Neural progenitor cell (in vitro differentiated cells): ENCODE data around the gene TTLL10. TPM values are rescaled to one million over a fixed set of nuclear protein-coding genes. Genes with fewer than 3 reads are reported as not detected.

Source experiments
- DNase-seq: peaks from one replicate; pipeline ENCODE4 v3.0.0-alpha.2; 2016; ENCODE audit warnings: low spot score
- H2AFZ ChIP-seq: fragments of 200-600 bp; sonication (generic); replicated peaks from 2 replicates; pipeline ENCODE4 v1.6.1; 2016; ENCODE audit warnings: antibody characterized with exemption
- H3F3A ChIP-seq: fragments of 200-600 bp; sonication (generic); 2 replicates; pipeline ENCODE4 v1.6.1; 2016; ENCODE audit warnings: antibody characterized with exemption, low read depth
- H3K27ac ChIP-seq: fragments of 200-600 bp; sonication (generic); 2 replicates; pipeline ENCODE4 v1.5.1; 2016; ENCODE audit warnings: mild to moderate bottlenecking
- H3K27me3 ChIP-seq: fragments of 200-600 bp; sonication (generic); 2 replicates; pipeline ENCODE4 v1.6.1; 2016; ENCODE audit warnings: mild to moderate bottlenecking, moderate library complexity
- H3K36me3 ChIP-seq: fragments of 200-600 bp; sonication (generic); 2 replicates; pipeline ENCODE4 v1.5.1; 2016
- H3K4me1 ChIP-seq: fragments of 200-600 bp; sonication (generic); 2 replicates; pipeline ENCODE4 v1.6.1; 2016; ENCODE audit warnings: mixed run types
- H3K4me2 ChIP-seq: fragments of 200-600 bp; sonication (generic); 2 replicates; pipeline ENCODE4 v1.6.1; 2016
- H3K4me3 ChIP-seq: fragments of 200-600 bp; sonication (generic); 2 replicates; pipeline ENCODE4 v1.5.1; 2016
- H3K79me2 ChIP-seq: fragments of 200-600 bp; sonication (generic); 2 replicates; pipeline ENCODE4 v1.6.1; 2016; ENCODE audit warnings: low read depth
- H3K9ac ChIP-seq: fragments of 200-600 bp; sonication (generic); 2 replicates; pipeline ENCODE4 v1.6.1; 2016
- H3K9me3 ChIP-seq: fragments of 200-600 bp; sonication (generic); 2 replicates; pipeline ENCODE4 v1.5.1; 2016; ENCODE audit warnings: low read depth
- H4K20me1 ChIP-seq: fragments of 200-600 bp; sonication (generic); 2 replicates; pipeline ENCODE4 v1.6.1; 2016; ENCODE audit warnings: low read depth
- H3K27ac Mint-ChIP-seq: 3 replicates; pipeline ENCODE4 v1.8.0; 2021; ENCODE audit warnings: mixed read lengths
- H3K27me3 Mint-ChIP-seq: 2 replicates; pipeline ENCODE4 v1.8.0; 2022; ENCODE audit warnings: low read depth, mild to moderate bottlenecking, inconsistent platforms, moderate library complexity, mixed read lengths; ENCODE audit not compliant: insufficient read depth
- H3K36me3 Mint-ChIP-seq: 3 replicates; pipeline ENCODE4 v1.8.0; 2021; ENCODE audit warnings: mixed read lengths
- H3K4me1 Mint-ChIP-seq: 3 replicates; pipeline ENCODE4 v1.8.0; 2021; ENCODE audit warnings: mixed read lengths
- H3K4me3 Mint-ChIP-seq: 3 replicates; pipeline ENCODE4 v1.8.0; 2021; ENCODE audit warnings: mild to moderate bottlenecking, moderate library complexity, mixed read lengths
- H3K9me3 Mint-ChIP-seq: 3 replicates; pipeline ENCODE4 v1.8.0; 2020; ENCODE audit warnings: mixed read lengths
- CTCF ChIP-seq: fragments of 200-600 bp; sonication (generic); IDR thresholded peaks from 2 replicates; pipeline ENCODE4 v1.5.1; 2017; ENCODE audit warnings: antibody characterized with exemption, mild to moderate bottlenecking
- EZH2 ChIP-seq: fragments of 200-600 bp; sonication (generic); IDR thresholded peaks from 2 replicates; pipeline ENCODE4 v1.6.1; 2017; ENCODE audit warnings: antibody characterized with exemption, mild to moderate bottlenecking, moderate library complexity
- EZH2phosphoT487 ChIP-seq: fragments of 200-600 bp; sonication (generic); IDR thresholded peaks from 2 replicates; pipeline ENCODE4 v1.6.1; 2017; ENCODE audit warnings: antibody characterized with exemption
- total RNA-seq: library from RNA; depleted of rRNA; stranded (reverse); fragments of >200 nt; gene quantifications from 2 replicates; pipeline ENCODE4 v1.2.3, GENCODE V29; 2015; ENCODE audit warnings: low replicate concordance

The TTLL10 gene
- total RNA-seq, 1 donor from 2014 or later = not detected

- Histone ChIP-seq H3K4me3 (no peak overlapping the region), H3K79me2 (no peaks in the 10 kb centered on the region), H3K9ac (no peak overlapping the region), H3F3A (peaks cover 5% of the 10 kb centered on the region), H3K9me3 (no peaks in the 10 kb centered on the region), H4K20me1 (peaks cover 19% of the 10 kb centered on the region), H2AFZ (no peak overlapping the region), H3K36me3 (no peaks in the 10 kb centered on the region), H3K4me2 (no peak overlapping the region), H3K4me1 (peaks cover 5% of the 10 kb centered on the region), H3K27ac (no peak overlapping the region), H3K27me3 (peaks cover 30% of the 10 kb centered on the region)
- TF ChIP-seq EZH2 (no peak), CTCF (no peak), EZH2phosphoT487 (no peak)
- no peaks in the 10 kb centered on the region for H3K36me3 Mint-ChIP-seq
- peaks cover 4% of the 10 kb centered on the region for H3K27me3 Mint-ChIP-seq
- no peaks in the 10 kb centered on the region for H3K9me3 Mint-ChIP-seq
- DNase-seq = peak; percentile 31
- H3K4me1 Mint-ChIP-seq = no peaks in the 10 kb centered on the region
- no peak overlapping the region for H3K27ac Mint-ChIP-seq
- H3K4me3 Mint-ChIP-seq = no peak overlapping the region
These were observed 71.6 kb downstream of the TTLL10 start for GRCh38 chr1:1245178-1245816.

DNA sequence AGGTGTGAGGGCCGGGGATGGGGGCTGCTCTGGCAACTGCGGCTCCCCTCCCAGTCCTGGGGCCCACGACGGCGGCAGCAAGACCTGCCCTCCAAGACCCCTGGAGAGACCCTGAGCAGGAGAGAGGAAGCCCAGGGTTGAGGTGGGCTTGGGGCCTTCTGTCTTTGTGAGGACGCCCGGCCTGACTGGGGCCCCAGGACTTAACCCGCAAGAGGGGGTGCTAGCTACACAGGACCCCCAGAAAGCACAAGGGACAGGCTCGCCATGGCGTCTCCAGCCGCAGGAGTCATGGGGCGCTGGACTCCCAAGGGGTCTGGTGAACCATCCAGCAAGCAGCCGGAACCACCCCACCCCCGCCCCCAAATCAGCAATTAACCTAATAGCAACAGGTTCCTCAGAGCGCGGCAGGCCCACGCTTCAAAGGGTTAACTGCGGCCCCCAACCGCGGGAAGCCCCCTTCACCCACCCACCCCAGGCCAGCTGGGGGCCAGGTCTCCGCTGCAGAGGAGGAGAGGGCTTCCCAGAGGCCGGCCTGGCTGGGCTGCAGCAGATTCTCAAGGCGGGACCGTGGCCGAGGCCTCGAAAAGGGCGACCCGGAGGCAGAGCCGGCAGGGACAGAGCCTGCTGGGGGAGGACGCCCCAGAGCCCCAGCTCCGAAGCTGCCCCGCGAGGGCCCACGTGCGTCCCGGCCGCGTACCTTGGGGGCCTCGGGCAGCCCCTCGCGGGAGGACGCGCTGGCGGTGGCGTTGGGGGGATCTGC, 72.3 kb downstream of the TTLL10 start:
- Histone ChIP-seq H3K4me2 (peak overlapping the region; percentile 68), H3K9ac (no peak overlapping the region), H2AFZ (no peak overlapping the region), H3K27me3 (peaks cover 30% of the 10 kb centered on the region), H3K79me2 (no peaks in the 10 kb centered on the region), H3K36me3 (no peaks in the 10 kb centered on the region), H3F3A (peaks cover 12% of the 10 kb centered on the region), H3K4me3 (peak overlapping the region; percentile 18), H3K4me1 (peaks cover 5% of the 10 kb centered on the region), H3K27ac (no peak overlapping the region), H4K20me1 (peaks cover 19% of the 10 kb centered on the region), H3K9me3 (no peaks in the 10 kb centered on the region)
- Mint-ChIP-seq H3K27me3 (peaks cover 4% of the 10 kb centered on the region), H3K4me3 (no peak overlapping the region), H3K9me3 (no peaks in the 10 kb centered on the region), H3K36me3 (no peaks in the 10 kb centered on the region), H3K27ac (no peak overlapping the region), H3K4me1 (no peaks in the 10 kb centered on the region)
- DNase-seq = no peak
- no peak for TF ChIP-seq CTCF
- no peak for TF ChIP-seq EZH2phosphoT487
- no peak for TF ChIP-seq EZH2

DNA sequence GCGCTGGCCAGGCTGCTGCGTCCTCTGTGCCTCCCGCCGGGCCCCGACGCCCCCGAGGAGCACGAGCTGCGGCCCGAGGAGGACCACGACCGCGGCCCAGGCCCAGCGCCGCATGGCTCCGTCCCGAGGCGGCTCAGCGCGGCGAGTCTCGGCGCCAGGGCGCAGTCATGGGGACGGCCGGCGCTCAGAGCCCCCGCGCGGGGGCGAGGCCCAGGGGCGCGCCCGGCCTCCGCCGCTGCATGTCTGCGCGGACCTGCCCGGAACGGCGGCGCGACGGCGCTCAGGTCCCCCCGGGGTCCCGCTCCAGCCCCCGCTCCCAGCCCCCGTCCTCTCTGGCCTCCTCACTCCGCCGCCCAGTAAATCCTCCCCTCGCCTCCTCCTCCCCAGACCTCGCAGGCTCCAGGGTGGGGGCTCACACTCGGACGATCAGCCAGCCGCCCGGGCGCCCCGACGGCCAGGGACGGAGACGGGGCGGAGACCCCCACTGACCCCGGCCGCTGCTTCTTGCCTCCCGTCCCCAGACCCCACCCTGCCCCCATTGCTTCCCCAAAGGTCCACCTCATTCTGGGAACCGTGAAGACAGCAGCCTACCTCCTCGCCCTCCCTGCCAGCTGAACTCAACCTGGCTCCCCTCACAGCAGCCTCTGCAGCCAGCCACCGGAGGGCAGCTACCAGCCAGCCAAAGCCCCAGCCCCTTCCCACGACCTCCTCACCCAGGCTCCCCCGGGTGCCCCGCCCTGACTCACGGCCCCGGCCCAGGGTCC, 73.1 kb downstream of the TTLL10 start, which contains the start of gene C1QTNF12:
Gene C1QTNF12, minus strand, starts transcription at position 146 of the 764 bp plus-strand sequence. Its CDS starts 32 bp downstream, at position 114.
- H3K9me3 Mint-ChIP-seq = no peaks in the 10 kb centered on the region
- H3K27me3 ChIP-seq = peaks cover 30% of the 10 kb centered on the region
- H3K27me3 Mint-ChIP-seq = peaks cover 4% of the 10 kb centered on the region
- peak; percentile 50 for TF ChIP-seq EZH2
- TF ChIP-seq CTCF = no peak
- no peak for TF ChIP-seq EZH2phosphoT487
- H3K4me3 Mint-ChIP-seq = peak within 1 kb of the TSS; percentile 64
- H3K4me2 ChIP-seq = peak within 1 kb of the TSS; percentile 68
- peaks cover 5% of the 10 kb centered on the region for H3K4me1 ChIP-seq
- H3K27ac ChIP-seq = no peak within 1 kb of the TSS
- no peaks in the 10 kb centered on the region for H3K36me3 ChIP-seq
- no peak within 1 kb of the TSS for H3K27ac Mint-ChIP-seq
- H4K20me1 ChIP-seq = peaks cover 19% of the 10 kb centered on the region
- H2AFZ ChIP-seq = peak within 1 kb of the TSS; percentile 48
- no peaks in the 10 kb centered on the region for H3K79me2 ChIP-seq
- DNase-seq = peak; percentile 64
- H3K4me3 ChIP-seq = peak within 1 kb of the TSS; percentile 18
- H3K36me3 Mint-ChIP-seq = no peaks in the 10 kb centered on the region
- H3K9ac ChIP-seq = no peak within 1 kb of the TSS
- no peaks in the 10 kb centered on the region for H3K4me1 Mint-ChIP-seq
- no peaks in the 10 kb centered on the region for H3K9me3 ChIP-seq
- peaks cover 12% of the 10 kb centered on the region for H3F3A ChIP-seq
